ENCODE measurements around the gene DNAH10. TPM values are rescaled to one million over a fixed set of nuclear protein-coding genes. Genes with fewer than 3 reads are reported as not detected.

The DNAH10 gene
- total RNA-seq, 1 donor from 2014 or later: under 0.01 TPM

DNA sequence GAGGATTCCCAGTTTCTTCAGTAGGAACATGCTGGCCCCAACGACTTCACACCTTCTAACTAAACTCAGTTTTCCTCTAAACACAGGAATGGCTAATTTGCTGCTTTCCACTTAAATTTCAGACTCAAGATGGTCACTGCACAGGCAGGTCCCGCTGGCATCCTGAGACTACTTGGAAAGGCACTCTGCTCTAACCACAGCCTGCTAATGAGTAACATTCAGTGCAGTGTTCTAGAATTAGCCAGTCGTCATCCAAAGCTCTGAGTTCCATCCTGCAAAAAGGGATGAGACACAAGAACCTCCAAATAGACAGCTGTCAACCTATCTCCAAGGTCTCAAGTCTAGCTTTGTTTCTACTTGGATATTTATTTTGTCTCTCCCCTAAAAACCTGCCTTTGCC lies 204.5 kb downstream of the DNAH10 start:
- H3K9me3 ChIP-seq (ENCODE audit: control insufficient read depth in 3 of 3, low read length in 3 of 3): no peaks in the 10 kb centered on the region
- no peak overlapping the region for H3K4me3 ChIP-seq (ENCODE audit: low read length in 3 of 3)
- no peak overlapping the region for H3K27ac ChIP-seq (ENCODE audit: low read depth, low read length)
- no peak overlapping the region for H3K9ac ChIP-seq (ENCODE audit: low read depth in 1 of 3, low read length in 3 of 3)
- H3K4me1 ChIP-seq (ENCODE audit: control insufficient read depth in 3 of 3, insufficient read depth in 3 of 3, low read length in 3 of 3): peaks cover 0 to 6% (median 2%) of the 10 kb centered on the region in 3 donors
- peaks cover 0 to 3% (median 0%) of the 10 kb centered on the region in 3 donors for H3K36me3 ChIP-seq (ENCODE audit: control insufficient read depth in 3 of 3, insufficient read depth in 3 of 3, low read length in 3 of 3)
- H3K27me3 ChIP-seq (ENCODE audit: control insufficient read depth in 3 of 3, insufficient read depth in 3 of 3, low read length in 3 of 3): no peaks in the 10 kb centered on the region

DNA sequence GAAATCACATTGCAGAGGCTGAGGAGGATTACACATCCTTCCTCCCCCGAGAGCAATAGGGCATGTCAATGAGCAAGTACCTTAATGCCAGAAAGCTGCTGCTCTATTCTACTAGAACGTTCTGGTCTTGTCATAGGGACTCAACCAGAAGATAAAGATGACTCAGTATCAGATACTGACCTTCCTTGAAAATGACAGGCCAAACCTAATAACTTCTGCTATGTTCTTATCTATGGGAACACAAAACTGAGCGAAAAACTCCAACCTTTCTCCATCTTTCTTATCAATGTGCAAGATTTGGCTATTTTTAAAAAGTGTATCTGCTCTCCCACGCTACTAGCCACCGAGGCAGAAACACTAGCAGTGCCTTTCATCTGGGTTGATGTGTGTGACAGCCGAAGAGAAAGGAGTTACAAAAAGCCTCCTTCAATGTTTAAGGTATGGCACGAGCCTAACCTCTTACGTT lies 205.1 kb downstream of the DNAH10 start:
- Histone ChIP-seq H3K36me3 (ENCODE audit: control insufficient read depth in 3 of 3, insufficient read depth in 3 of 3, low read length in 3 of 3) (peaks cover 0 to 3% (median 0%) of the 10 kb centered on the region in 3 donors), H3K9ac (ENCODE audit: low read depth in 1 of 3, low read length in 3 of 3) (no peak overlapping the region), H3K4me1 (ENCODE audit: control insufficient read depth in 3 of 3, insufficient read depth in 3 of 3, low read length in 3 of 3) (peaks cover 0 to 8% (median 4%) of the 10 kb centered on the region in 3 donors), H3K27me3 (ENCODE audit: control insufficient read depth in 3 of 3, insufficient read depth in 3 of 3, low read length in 3 of 3) (no peaks in the 10 kb centered on the region), H3K27ac (ENCODE audit: low read depth, low read length) (no peak overlapping the region), H3K4me3 (ENCODE audit: low read length in 3 of 3) (no peak overlapping the region), H3K9me3 (ENCODE audit: control insufficient read depth in 3 of 3, low read length in 3 of 3) (no peaks in the 10 kb centered on the region)

- Histone ChIP-seq H3K4me1 (ENCODE audit: control insufficient read depth in 3 of 3, insufficient read depth in 3 of 3, low read length in 3 of 3) (peaks cover 7 to 19% (median 9%) of the 10 kb centered on the region in 3 donors), H3K9me3 (ENCODE audit: control insufficient read depth in 3 of 3, low read length in 3 of 3) (no peaks in the 10 kb centered on the region), H3K27me3 (ENCODE audit: control insufficient read depth in 3 of 3, insufficient read depth in 3 of 3, low read length in 3 of 3) (no peaks in the 10 kb centered on the region), H3K27ac (ENCODE audit: low read depth, low read length) (peak overlapping the region; percentile 84), H3K36me3 (ENCODE audit: control insufficient read depth in 3 of 3, insufficient read depth in 3 of 3, low read length in 3 of 3) (peaks cover 2 to 7% (median 4%) of the 10 kb centered on the region in 3 donors), H3K9ac (ENCODE audit: low read depth in 1 of 3, low read length in 3 of 3) (peak overlapping the region; percentile 82 to 89 (median 87)), H3K4me3 (ENCODE audit: low read length in 3 of 3) (peak overlapping the region; percentile 76 to 84 (median 84))
These were observed 209.3 kb downstream of the DNAH10 start for GRCh38 chr12:123971449-123971769.

DNA sequence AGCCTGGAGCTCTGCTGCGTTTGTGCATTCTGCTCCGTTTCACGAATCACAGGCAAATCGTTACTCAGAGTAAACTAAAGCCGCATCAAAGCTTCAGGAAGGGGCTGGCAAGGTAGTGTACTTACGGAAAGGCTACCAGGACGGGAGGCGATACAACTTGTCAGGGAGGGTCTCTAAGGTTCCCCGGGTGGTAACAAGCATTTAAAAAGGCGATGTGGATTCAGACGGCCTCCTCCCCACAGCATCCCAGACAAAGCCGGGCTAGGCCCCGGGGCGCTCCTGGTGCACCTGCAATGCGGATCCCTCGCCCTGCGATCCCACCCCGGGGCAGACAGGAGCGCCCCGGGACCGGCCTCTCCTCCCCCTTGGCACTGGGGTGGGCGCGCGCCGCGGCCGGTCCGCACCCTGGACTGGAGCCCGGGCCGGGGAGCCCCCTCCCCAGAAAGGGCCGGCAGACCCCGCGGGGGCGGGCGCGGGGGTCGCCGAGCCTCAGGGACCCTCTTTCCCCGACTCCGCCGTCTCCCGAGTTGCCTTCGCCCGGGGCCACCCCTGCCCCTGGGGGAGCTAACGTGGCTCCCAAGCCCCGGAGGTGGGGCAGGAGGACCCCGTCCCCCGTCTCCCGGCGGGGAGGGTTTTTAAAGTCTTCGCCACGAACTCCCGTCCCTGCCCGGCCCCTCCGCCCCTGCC lies 209.8 kb downstream of the DNAH10 start:
- Histone ChIP-seq H3K9ac (ENCODE audit: low read depth in 1 of 3, low read length in 3 of 3) (peak overlapping the region; percentile 82 to 89 (median 87)), H3K4me1 (ENCODE audit: control insufficient read depth in 3 of 3, insufficient read depth in 3 of 3, low read length in 3 of 3) (peaks cover 7 to 19% (median 9%) of the 10 kb centered on the region in 3 donors), H3K27me3 (ENCODE audit: control insufficient read depth in 3 of 3, insufficient read depth in 3 of 3, low read length in 3 of 3) (no peaks in the 10 kb centered on the region), H3K9me3 (ENCODE audit: control insufficient read depth in 3 of 3, low read length in 3 of 3) (no peaks in the 10 kb centered on the region), H3K36me3 (ENCODE audit: control insufficient read depth in 3 of 3, insufficient read depth in 3 of 3, low read length in 3 of 3) (peaks cover 3 to 10% (median 6%) of the 10 kb centered on the region in 3 donors), H3K27ac (ENCODE audit: low read depth, low read length) (peak overlapping the region; percentile 84), H3K4me3 (ENCODE audit: low read length in 3 of 3) (peak overlapping the region; percentile 76 to 84 (median 84))

- Histone ChIP-seq H3K4me1 (ENCODE audit: control insufficient read depth in 3 of 3, insufficient read depth in 3 of 3, low read length in 3 of 3) (peaks cover 7 to 19% (median 9%) of the 10 kb centered on the region in 3 donors), H3K9ac (ENCODE audit: low read depth in 1 of 3, low read length in 3 of 3) (peak within 1 kb of the TSS; percentile 82 to 89 (median 87)), H3K9me3 (ENCODE audit: control insufficient read depth in 3 of 3, low read length in 3 of 3) (no peaks in the 10 kb centered on the region), H3K36me3 (ENCODE audit: control insufficient read depth in 3 of 3, insufficient read depth in 3 of 3, low read length in 3 of 3) (peaks cover 3 to 11% (median 6%) of the 10 kb centered on the region in 3 donors), H3K27me3 (ENCODE audit: control insufficient read depth in 3 of 3, insufficient read depth in 3 of 3, low read length in 3 of 3) (no peaks in the 10 kb centered on the region), H3K27ac (ENCODE audit: low read depth, low read length) (peak within 1 kb of the TSS; percentile 84), H3K4me3 (ENCODE audit: low read length in 3 of 3) (peak within 1 kb of the TSS; percentile 77 to 84 (median 84))
These were observed 210.6 kb downstream of the DNAH10 start, which contains the start of the genes CCDC92 and ZNF664 for GRCh38 chr12:123972457-123973401. TSS of gene CCDC92 (minus strand) at chr12:123972831. CDS start at chr12:123944305, 28,526 bp downstream. TSS of gene ZNF664 (plus strand) at chr12:123973215. CDS start at chr12:124012145, 38,930 bp downstream.

DNA sequence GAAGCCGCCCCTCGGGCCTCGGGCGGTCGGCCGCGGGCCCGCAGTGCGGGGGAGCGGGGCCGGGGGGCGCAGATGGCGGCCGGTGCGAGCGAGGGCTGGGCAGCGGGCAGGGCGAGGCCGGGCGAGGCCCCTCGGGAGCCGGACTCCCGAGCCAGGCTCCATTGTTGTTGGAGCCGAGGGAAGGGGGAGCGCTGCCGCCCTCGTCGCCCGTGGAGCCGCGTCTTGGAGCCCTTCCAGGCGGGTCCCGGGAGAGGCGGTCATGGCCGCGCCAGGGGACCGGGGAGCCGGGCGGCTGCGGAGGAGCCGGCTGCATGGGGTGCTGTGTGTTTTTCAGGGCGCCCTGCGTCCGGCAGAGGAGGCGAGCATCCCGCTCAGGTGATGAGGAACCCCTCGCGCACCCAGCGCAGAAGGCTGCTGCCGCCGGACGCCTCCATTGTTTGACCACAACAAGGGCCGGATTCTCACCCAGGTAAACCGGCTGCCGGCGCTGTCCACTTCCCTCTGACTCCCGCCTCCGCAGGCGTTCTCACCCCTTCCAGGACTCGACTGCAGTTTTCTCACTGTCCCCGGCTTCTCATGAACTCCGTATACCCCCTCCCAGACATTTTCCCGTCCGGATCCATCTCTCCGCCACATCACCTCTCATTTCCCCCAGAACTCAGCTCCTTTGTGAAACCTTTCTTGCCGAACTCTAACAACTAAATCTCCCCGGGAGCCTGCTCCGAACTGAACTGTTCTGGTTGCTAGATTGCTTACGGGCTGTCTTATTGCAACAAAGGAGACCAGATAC lies 211.6 kb downstream of the DNAH10 start:
- H3K9me3 ChIP-seq (ENCODE audit: control insufficient read depth in 3 of 3, low read length in 3 of 3): no peaks in the 10 kb centered on the region
- H3K27me3 ChIP-seq (ENCODE audit: control insufficient read depth in 3 of 3, insufficient read depth in 3 of 3, low read length in 3 of 3): no peaks in the 10 kb centered on the region
- H3K36me3 ChIP-seq (ENCODE audit: control insufficient read depth in 3 of 3, insufficient read depth in 3 of 3, low read length in 3 of 3): peaks cover 3 to 13% (median 6%) of the 10 kb centered on the region in 3 donors
- H3K27ac ChIP-seq (ENCODE audit: low read depth, low read length): no peak overlapping the region
- peaks cover 7 to 19% (median 9%) of the 10 kb centered on the region in 3 donors for H3K4me1 ChIP-seq (ENCODE audit: control insufficient read depth in 3 of 3, insufficient read depth in 3 of 3, low read length in 3 of 3)
- peak overlapping the region; percentile 61 to 80 (median 71) for H3K9ac ChIP-seq (ENCODE audit: low read depth in 1 of 3, low read length in 3 of 3)
- H3K4me3 ChIP-seq (ENCODE audit: low read length in 3 of 3): peak overlapping the region; percentile 65 to 77 (median 70)

GRCh38 chr12:123976227-123976826 lies 214.2 kb downstream of the DNAH10 start:
- no peaks in the 10 kb centered on the region for H3K9me3 ChIP-seq (ENCODE audit: control insufficient read depth in 3 of 3, low read length in 3 of 3)
- no peaks in the 10 kb centered on the region for H3K27me3 ChIP-seq (ENCODE audit: control insufficient read depth in 3 of 3, insufficient read depth in 3 of 3, low read length in 3 of 3)
- peaks cover 7 to 16% (median 9%) of the 10 kb centered on the region in 3 donors for H3K4me1 ChIP-seq (ENCODE audit: control insufficient read depth in 3 of 3, insufficient read depth in 3 of 3, low read length in 3 of 3)
- no peak overlapping the region for H3K9ac ChIP-seq (ENCODE audit: low read depth in 1 of 3, low read length in 3 of 3)
- H3K27ac ChIP-seq (ENCODE audit: low read depth, low read length): no peak overlapping the region
- H3K4me3 ChIP-seq (ENCODE audit: low read length in 3 of 3): no peak overlapping the region
- H3K36me3 ChIP-seq (ENCODE audit: control insufficient read depth in 3 of 3, insufficient read depth in 3 of 3, low read length in 3 of 3): peaks cover 3 to 13% (median 6%) of the 10 kb centered on the region in 3 donors

DNA sequence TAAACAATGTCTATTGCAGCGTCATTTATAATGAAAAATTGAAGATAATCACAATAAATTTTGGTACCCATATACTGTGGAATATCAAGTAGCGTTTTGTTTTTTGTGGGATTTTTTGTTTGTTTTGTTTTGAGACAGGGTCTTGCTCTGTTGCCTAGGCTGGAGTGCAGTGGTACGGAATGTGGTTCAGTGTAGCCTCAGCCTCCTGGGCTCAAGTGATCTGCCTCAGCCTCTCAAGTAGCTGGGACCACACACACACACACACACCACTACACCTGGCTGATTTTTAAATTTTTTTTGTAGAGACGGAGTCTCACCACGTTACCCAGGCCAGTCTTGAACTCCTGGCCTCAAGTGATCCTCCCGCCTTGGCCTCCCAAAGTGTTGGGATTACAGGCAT lies 217.5 kb downstream of the DNAH10 start:
- no peak overlapping the region for H3K4me3 ChIP-seq (ENCODE audit: low read length in 3 of 3)
- H3K36me3 ChIP-seq (ENCODE audit: control insufficient read depth in 3 of 3, insufficient read depth in 3 of 3, low read length in 3 of 3): peaks cover 3 to 12% (median 6%) of the 10 kb centered on the region in 3 donors
- peaks cover 2 to 6% (median 5%) of the 10 kb centered on the region in 3 donors for H3K4me1 ChIP-seq (ENCODE audit: control insufficient read depth in 3 of 3, insufficient read depth in 3 of 3, low read length in 3 of 3)
- H3K27ac ChIP-seq (ENCODE audit: low read depth, low read length): no peak overlapping the region
- H3K9ac ChIP-seq (ENCODE audit: low read depth in 1 of 3, low read length in 3 of 3): no peak overlapping the region
- no peaks in the 10 kb centered on the region for H3K9me3 ChIP-seq (ENCODE audit: control insufficient read depth in 3 of 3, low read length in 3 of 3)
- no peaks in the 10 kb centered on the region for H3K27me3 ChIP-seq (ENCODE audit: control insufficient read depth in 3 of 3, insufficient read depth in 3 of 3, low read length in 3 of 3)

DNA sequence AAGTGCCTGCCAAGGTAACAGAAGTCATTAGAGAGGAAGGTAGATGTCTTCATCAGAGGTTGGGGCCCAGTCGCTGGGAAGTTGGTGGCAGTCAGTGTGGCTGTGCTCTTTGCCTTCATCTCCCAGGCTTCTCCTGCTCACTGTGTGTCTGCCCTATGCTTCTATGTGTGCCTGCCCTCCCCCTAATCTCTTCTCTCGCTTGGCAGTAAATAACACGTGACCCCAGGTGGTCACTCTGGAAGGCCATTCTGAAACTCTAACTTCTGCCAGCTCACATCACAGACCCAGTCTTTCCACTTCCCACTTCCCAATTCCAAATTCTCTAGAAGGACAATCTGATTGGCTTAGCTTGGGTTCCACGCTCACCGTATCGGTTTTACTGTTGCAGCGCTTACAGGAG lies 220.2 kb downstream of the DNAH10 start:
- Histone ChIP-seq H3K9me3 (ENCODE audit: control insufficient read depth in 3 of 3, low read length in 3 of 3) (no peaks in the 10 kb centered on the region), H3K27ac (ENCODE audit: low read depth, low read length) (no peak overlapping the region), H3K9ac (ENCODE audit: low read depth in 1 of 3, low read length in 3 of 3) (no peak overlapping the region), H3K4me1 (ENCODE audit: control insufficient read depth in 3 of 3, insufficient read depth in 3 of 3, low read length in 3 of 3) (peaks cover 12 to 20% (median 19%) of the 10 kb centered on the region in 3 donors), H3K4me3 (ENCODE audit: low read length in 3 of 3) (no peak overlapping the region), H3K27me3 (ENCODE audit: control insufficient read depth in 3 of 3, insufficient read depth in 3 of 3, low read length in 3 of 3) (no peaks in the 10 kb centered on the region), H3K36me3 (ENCODE audit: control insufficient read depth in 3 of 3, insufficient read depth in 3 of 3, low read length in 3 of 3) (peaks cover 0 to 4% (median 0%) of the 10 kb centered on the region in 3 donors)
